GM12864 (cell line): ENCODE results near the gene NAA35.
"Not testable (repeated sequence)": the region's sequence is repeated elsewhere in the genome, so short reads cannot be mapped to it uniquely, and the experiment has no call there.

ENCODE experiments used
- DNase-seq: peaks from one replicate; pipeline ENCODE4 v3.0.0-alpha.2; 2011; ENCODE audit warnings: low read depth
- H3K4me3 ChIP-seq: 2 replicates; pipeline ENCODE4 v1.5.1; 2011; ENCODE audit warnings: mild to moderate bottlenecking, low read depth, low read length, control low read depth
- TF ChIP-seq, protein P1 (sequence below): IDR thresholded peaks from 2 replicates; pipeline ENCODE4 v1.5.1; 2011; ENCODE audit warnings: low read depth, mild to moderate bottlenecking, moderate library complexity, low read length, control low read depth, inconsistent platforms; ENCODE audit errors: missing control alignments

NAA35 gene

GRCh38 chr9:85927076-85927475 is 13.9 kb upstream of the NAA35 start:
- TF ChIP-seq, protein P1, sequence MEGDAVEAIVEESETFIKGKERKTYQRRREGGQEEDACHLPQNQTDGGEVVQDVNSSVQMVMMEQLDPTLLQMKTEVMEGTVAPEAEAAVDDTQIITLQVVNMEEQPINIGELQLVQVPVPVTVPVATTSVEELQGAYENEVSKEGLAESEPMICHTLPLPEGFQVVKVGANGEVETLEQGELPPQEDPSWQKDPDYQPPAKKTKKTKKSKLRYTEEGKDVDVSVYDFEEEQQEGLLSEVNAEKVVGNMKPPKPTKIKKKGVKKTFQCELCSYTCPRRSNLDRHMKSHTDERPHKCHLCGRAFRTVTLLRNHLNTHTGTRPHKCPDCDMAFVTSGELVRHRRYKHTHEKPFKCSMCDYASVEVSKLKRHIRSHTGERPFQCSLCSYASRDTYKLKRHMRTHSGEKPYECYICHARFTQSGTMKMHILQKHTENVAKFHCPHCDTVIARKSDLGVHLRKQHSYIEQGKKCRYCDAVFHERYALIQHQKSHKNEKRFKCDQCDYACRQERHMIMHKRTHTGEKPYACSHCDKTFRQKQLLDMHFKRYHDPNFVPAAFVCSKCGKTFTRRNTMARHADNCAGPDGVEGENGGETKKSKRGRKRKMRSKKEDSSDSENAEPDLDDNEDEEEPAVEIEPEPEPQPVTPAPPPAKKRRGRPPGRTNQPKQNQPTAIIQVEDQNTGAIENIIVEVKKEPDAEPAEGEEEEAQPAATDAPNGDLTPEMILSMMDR = no peak
- no peak for DNase-seq
- no peak overlapping the region for H3K4me3 ChIP-seq

GRCh38 chr9:85931495-85931894 is 9.5 kb upstream of the NAA35 start:
- DNase-seq = no peak
- TF ChIP-seq, protein P1 = no peak
- no peak overlapping the region for H3K4me3 ChIP-seq

GRCh38 chr9:85935950-85936349 is 5.0 kb upstream of the NAA35 start:
- not testable (repeated sequence) for DNase-seq, H3K4me3 ChIP-seq

DNA sequence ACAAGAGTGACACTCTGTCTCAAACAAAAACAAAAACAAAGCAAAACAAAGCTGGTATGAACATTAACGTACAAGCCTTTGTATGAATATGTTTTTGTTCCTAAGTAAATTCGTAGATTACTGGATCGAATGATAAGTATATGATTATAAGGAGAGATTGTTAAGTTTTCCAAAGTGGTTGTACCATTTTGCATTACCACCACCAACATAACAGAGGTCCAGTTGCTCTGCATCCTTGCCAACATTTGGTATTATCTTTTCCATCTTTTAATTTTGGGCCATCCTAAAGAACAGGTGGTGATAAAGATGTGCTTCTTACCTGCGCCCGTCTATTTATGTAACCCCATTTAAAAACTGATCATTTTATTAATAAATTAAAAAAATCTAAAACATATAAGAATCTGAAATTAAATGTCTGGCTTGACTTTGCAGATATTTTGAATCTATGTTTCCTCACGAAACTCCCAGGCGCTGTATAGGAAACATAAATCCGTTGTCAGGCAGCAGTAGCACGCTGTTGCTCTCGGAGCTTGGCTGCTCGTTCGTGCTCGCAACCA is 593 bp upstream of the NAA35 start:
- no peak for DNase-seq
- peak overlapping the region; percentile 43 for H3K4me3 ChIP-seq
- TF ChIP-seq, protein P1 = no peak

DNA sequence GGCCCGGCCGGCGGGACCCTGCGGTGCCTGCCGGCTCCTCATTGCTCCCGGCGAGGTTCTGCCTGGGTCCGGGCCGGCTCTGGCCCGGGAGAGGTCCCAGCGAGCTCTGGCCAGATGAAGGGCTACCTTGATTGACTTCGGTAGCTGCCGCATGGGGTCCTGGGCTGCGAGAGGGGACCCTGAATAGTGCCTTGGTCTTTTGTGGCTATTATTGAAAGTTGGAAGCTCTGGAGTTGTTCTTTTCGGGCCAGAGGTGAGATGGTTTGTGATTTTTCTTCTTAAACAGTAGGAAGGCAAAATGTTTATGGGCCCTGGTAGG is 635 bp downstream of the NAA35 start:
- H3K4me3 ChIP-seq = peak overlapping the region; percentile 77
- no peak for DNase-seq

GRCh38 chr9:85941966-85942912 is 1.3 kb downstream of the NAA35 start:
- peak overlapping the region; percentile 77 for H3K4me3 ChIP-seq
- no peak for DNase-seq
- TF ChIP-seq, protein P1 = no peak

More for the DNA sequence above, 635 bp downstream of the NAA35 start:
- TF ChIP-seq, protein P1 = no peak

- no peak for DNase-seq
- TF ChIP-seq, protein P1 = no peak
- H3K4me3 ChIP-seq = no peak overlapping the region
Measured at GRCh38 chr9:85942913-85943709, 2.2 kb downstream of the NAA35 start.
